Tibial nerve (tissue), 4 donors: ENCODE data around the gene MICAL2.

Experiments used
- CTCF ChIP-seq, 5 experiments: fragments of 200-600 bp in 3 of 5; fragments of 450-650 bp in 2 of 5; sonication (generic) in 3 of 5; IDR thresholded peaks; one replicate each; pipeline ENCODE4 v1.5.1; 2016 to 2019; ENCODE audit warnings: antibody characterized with exemption in 5 of 5, mild to moderate bottlenecking in 3 of 5, moderate library complexity in 2 of 5
- EP300 ChIP-seq, 2 donors: sonication (generic); formaldehyde crosslinking; IDR thresholded peaks; one replicate each; pipeline ENCODE4 v1.6.1; 2017; ENCODE audit warnings: antibody characterized with exemption in 2 of 2, mild to moderate bottlenecking in 1 of 2

GRCh38 chr11:12100841-12101242 lies 9.5 kb upstream of the MICAL2 start:
- TF ChIP-seq CTCF (IDR thresholded peaks at IDR 0.05) (no peak), EP300 (IDR thresholded peaks at IDR 0.05) (peak; percentile 81 to 94)
